GM12891 (cell line): Measurements from ENCODE around the gene GSAP.

ENCODE experiments used
- PAX5 ChIP-seq: IDR thresholded peaks from 2 replicates; pipeline ENCODE4 v1.6.1; 2011; ENCODE audit warnings: low read length, moderate library complexity, mild to moderate bottlenecking; ENCODE audit not compliant: insufficient read depth, severe bottlenecking
- POLR2A ChIP-seq: IDR thresholded peaks from 2 replicates; pipeline ENCODE4 v1.6.1; 2011; ENCODE audit warnings: low read depth, low read length, control low read depth
- POLR2AphosphoS5 ChIP-seq: IDR thresholded peaks from 2 replicates; pipeline ENCODE4 v1.6.1; 2011; ENCODE audit warnings: low read depth, low read length, control low read depth
- POU2F2 ChIP-seq: IDR thresholded peaks from 2 replicates; pipeline ENCODE4 v1.6.1; 2011; ENCODE audit warnings: low read depth, mild to moderate bottlenecking, control low read depth, low read length, moderate library complexity
- TAF1 ChIP-seq: IDR thresholded peaks from 2 replicates; pipeline ENCODE4 v1.6.1; 2011; ENCODE audit warnings: low read depth, low read length, control low read depth

DNA sequence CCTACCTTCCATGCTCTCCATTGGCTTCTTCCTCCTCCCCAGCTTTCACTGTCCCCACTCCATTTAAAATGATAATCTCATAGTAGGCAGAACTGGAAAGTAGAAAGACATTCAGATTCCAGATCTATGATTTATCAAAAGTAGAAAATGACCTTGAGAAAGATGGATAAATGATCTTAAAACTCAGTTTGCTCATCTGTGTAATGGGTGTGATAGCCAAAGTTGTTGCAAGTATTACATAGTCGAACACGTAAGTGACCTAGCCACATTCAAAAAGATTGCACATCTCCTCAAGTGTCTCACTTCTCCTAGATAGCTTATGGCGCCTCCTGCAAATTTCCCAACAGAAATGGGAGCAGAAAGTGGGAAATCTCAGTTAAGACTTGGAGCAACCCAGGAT, 126.8 kb downstream of the GSAP start:
- TF ChIP-seq TAF1 (no peak), POLR2AphosphoS5 (no peak), POLR2A (no peak), POU2F2 (no peak), PAX5 (no peak)
